LoVo (cell line): ENCODE results near the gene OR6A2.
"Not testable (repeated sequence)": the region's sequence is repeated elsewhere in the genome, so short reads cannot be mapped to it uniquely, and the experiment has no call there.

Source experiments
- DNase-seq: peaks from one replicate; pipeline ENCODE4 v3.0.0-alpha.2; 2016; ENCODE audit warnings: low spot score

Gene OR6A2

GRCh38 chr11:6799402-6799801 lies at the start of gene OR6A2:
Gene OR6A2 (minus strand): TSS chr11:6799689. CDS start chr11:6795708, 3,981 bp downstream.
- DNase-seq = no peak

GRCh38 chr11:6845383-6845782 lies 45.9 kb upstream of the OR6A2 start, which contains the start of gene OR10A5:
Gene OR10A5 (plus strand): TSS chr11:6845683. CDS start chr11:6845683, 0 bp downstream.
- DNase-seq = no peak

- no peak for DNase-seq
Observed at GRCh38 chr11:6844356-6844755, 44.9 kb upstream of the OR6A2 start.

- no peak for DNase-seq
Observed at GRCh38 chr11:6843670-6844069, 44.2 kb upstream of the OR6A2 start.

GRCh38 chr11:6841694-6842093 lies 42.2 kb upstream of the OR6A2 start:
- no peak for DNase-seq

- no peak for DNase-seq
Observed at GRCh38 chr11:6834021-6834420, 34.5 kb upstream of the OR6A2 start.

GRCh38 chr11:6833356-6833755 lies 33.9 kb upstream of the OR6A2 start:
- no peak for DNase-seq

GRCh38 chr11:6828103-6828502 lies 28.6 kb upstream of the OR6A2 start:
- no peak for DNase-seq

GRCh38 chr11:6825231-6825744 lies 25.8 kb upstream of the OR6A2 start:
- DNase-seq = no peak

GRCh38 chr11:6824136-6824823 lies 24.8 kb upstream of the OR6A2 start:
- DNase-seq = no peak

GRCh38 chr11:6818967-6819366 lies 19.5 kb upstream of the OR6A2 start:
- no peak for DNase-seq

- DNase-seq = no peak
Observed at GRCh38 chr11:6817694-6818093, 18.2 kb upstream of the OR6A2 start.

- no peak for DNase-seq
Observed at GRCh38 chr11:6813656-6814055, 14.2 kb upstream of the OR6A2 start.

- peak; percentile 43 for DNase-seq
Observed at GRCh38 chr11:6812390-6813005, 13.0 kb upstream of the OR6A2 start.

- DNase-seq = not testable (repeated sequence)
Observed at GRCh38 chr11:6801075-6801474, 1.6 kb upstream of the OR6A2 start.

- no peak for DNase-seq
Observed at GRCh38 chr11:6794639-6795038, 4.8 kb downstream of the OR6A2 start.

GRCh38 chr11:6790546-6790945 lies 8.9 kb downstream of the OR6A2 start:
- DNase-seq = no peak

GRCh38 chr11:6782720-6783119 lies 16.8 kb downstream of the OR6A2 start, which contains the start of gene OR2AG1:
Gene OR2AG1 (plus strand): TSS chr11:6783020. CDS start chr11:6785038, 2,018 bp downstream.
- no peak for DNase-seq

GRCh38 chr11:6780829-6781228 lies 18.7 kb downstream of the OR6A2 start:
- DNase-seq = no peak

- DNase-seq = no peak
Observed at GRCh38 chr11:6778518-6778917, 21.0 kb downstream of the OR6A2 start.

GRCh38 chr11:6771926-6772893 lies 27.3 kb downstream of the OR6A2 start, which contains the start of gene OR2AG2:
Gene OR2AG2 (minus strand): TSS chr11:6771976. CDS start chr11:6768957, 3,019 bp downstream.
- no peak for DNase-seq

GRCh38 chr11:6757373-6757967 lies 42.0 kb downstream of the OR6A2 start:
- DNase-seq = peak; percentile 36
